Neural cell (in vitro differentiated cells): ENCODE data around the gene ZNF292. TPM values are rescaled to one million over a fixed set of nuclear protein-coding genes. Genes with fewer than 3 reads are reported as not detected.

Experiments used
- H2AFZ ChIP-seq: fragments of 200-600, 300-800 bp; sonication (generic), shearing (Covaris generic); 2 replicates; pipeline ENCODE4 v1.6.0; 2014; ENCODE audit warnings: low read depth, mild to moderate bottlenecking, antibody characterized with exemption, low read length, moderate library complexity
- H3F3A ChIP-seq: fragments of 200-600 bp; shearing (Covaris generic); 2 replicates; pipeline ENCODE4 v1.6.1; 2016; ENCODE audit warnings: mild to moderate bottlenecking, moderate library complexity, mixed read lengths, antibody characterized with exemption, low read length; ENCODE audit not compliant: insufficient read depth, poor library complexity, severe bottlenecking
- H3K27ac ChIP-seq: fragments of 200-600, 300-800 bp; sonication (generic), shearing (Covaris generic); 2 replicates; pipeline ENCODE4 v1.5.1; 2014; ENCODE audit warnings: mild to moderate bottlenecking, low read length, moderate library complexity
- H3K27me3 ChIP-seq: fragments of 300-800, 200-600 bp; sonication (generic), shearing (Covaris generic); 2 replicates; pipeline ENCODE4 v1.6.0; 2014; ENCODE audit warnings: mild to moderate bottlenecking, low read depth, low read length, moderate library complexity; ENCODE audit not compliant: insufficient read depth
- H3K36me3 ChIP-seq: fragments of 300-800, 200-600 bp; sonication (generic), shearing (Covaris generic); 2 replicates; pipeline ENCODE4 v1.5.1; 2014; ENCODE audit warnings: mild to moderate bottlenecking, antibody characterized with exemption, low read length, moderate library complexity; ENCODE audit not compliant: insufficient read depth
- H3K4me2 ChIP-seq: fragments of 300-800, 200-600 bp; sonication (generic), shearing (Covaris generic); 2 replicates; pipeline ENCODE4 v1.6.0; 2014; ENCODE audit warnings: mild to moderate bottlenecking, low read length
- H3K4me3 ChIP-seq: fragments of 300-800, 200-600 bp; sonication (generic), shearing (Covaris generic); 2 replicates; pipeline ENCODE4 v1.5.1; 2014; ENCODE audit warnings: mild to moderate bottlenecking, low read length, moderate library complexity
- H3K79me2 ChIP-seq: fragments of 200-600 bp; shearing (Covaris generic); replicated peaks from 2 replicates; pipeline ENCODE4 v1.6.0; 2014; ENCODE audit warnings: mild to moderate bottlenecking, low read length, moderate library complexity; ENCODE audit not compliant: insufficient read depth
- H3K9ac ChIP-seq: fragments of 300-800, 200-600 bp; sonication (generic), shearing (Covaris generic); 2 replicates; pipeline ENCODE4 v1.6.1; 2016; ENCODE audit warnings: mild to moderate bottlenecking, low read length, mixed read lengths
- H3K9me2 ChIP-seq: fragments of 200-600 bp; shearing (Covaris generic); 2 replicates; pipeline ENCODE4 v1.6.1; 2016; ENCODE audit warnings: mild to moderate bottlenecking, low read length, mixed read lengths; ENCODE audit not compliant: insufficient read depth
- H3K9me3 ChIP-seq: fragments of 200-600, 300-800 bp; sonication (generic), shearing (Covaris generic); 2 replicates; pipeline ENCODE4 v1.6.1; 2016; ENCODE audit warnings: mild to moderate bottlenecking, mixed run types, low read length, moderate library complexity, mixed read lengths
- H4K20me1 ChIP-seq: fragments of 200-600 bp; shearing (Covaris generic); 2 replicates; pipeline ENCODE4 v1.6.1; 2016; ENCODE audit warnings: mild to moderate bottlenecking, mixed run types; ENCODE audit not compliant: insufficient read depth
- EP300 ChIP-seq: fragments of 450-650 bp; conservative IDR thresholded peaks from 2 replicates; pipeline ENCODE4 v1.6.1; 2014; ENCODE audit warnings: antibody characterized with exemption, mild to moderate bottlenecking, moderate library complexity; ENCODE audit not compliant: poor library complexity, severe bottlenecking
- EZH2 ChIP-seq: fragments of 200-600, 300-800 bp; shearing (Covaris generic), sonication (generic); IDR thresholded peaks from 2 replicates; pipeline ENCODE4 v1.6.1; 2014; ENCODE audit warnings: antibody characterized with exemption, low read length, borderline replicate concordance, mild to moderate bottlenecking; ENCODE audit not compliant: insufficient read depth, poor library complexity, severe bottlenecking
- MXI1 ChIP-seq: fragments of 450-650 bp; conservative IDR thresholded peaks from 2 replicates; pipeline ENCODE4 v1.6.1; 2014; ENCODE audit warnings: antibody characterized with exemption, mild to moderate bottlenecking; ENCODE audit not compliant: poor library complexity, severe bottlenecking
- POLR2AphosphoS5 ChIP-seq: IDR thresholded peaks from 2 replicates; pipeline ENCODE4 v1.6.1; 2012
- RAD21 ChIP-seq: fragments of 450-650 bp; conservative IDR thresholded peaks from 2 replicates; pipeline ENCODE4 v1.6.1; 2014; ENCODE audit warnings: antibody characterized with exemption, mild to moderate bottlenecking, moderate library complexity
- SMC3 ChIP-seq: fragments of 450-650 bp; conservative IDR thresholded peaks from 2 replicates; pipeline ENCODE4 v1.6.1; 2014; ENCODE audit warnings: antibody characterized with exemption, mild to moderate bottlenecking, moderate library complexity; ENCODE audit not compliant: poor library complexity
- TAF1 ChIP-seq: IDR thresholded peaks from 2 replicates; pipeline ENCODE4 v1.6.1; 2012; ENCODE audit warnings: low read depth
- polyA plus RNA-seq: library from polyadenylated mRNA; depleted of rRNA; stranded (reverse); fragments of >200 nt; gene quantifications from 2 replicates; pipeline ENCODE4 v1.2.3, GENCODE V29; 2014
- TF ChIP-seq, protein P1 (sequence below): IDR thresholded peaks from 2 replicates; pipeline ENCODE4 v1.6.1; 2012; ENCODE audit warnings: borderline replicate concordance
- TF ChIP-seq, protein P2 (sequence below): fragments of 450-650 bp; IDR thresholded peaks from 2 replicates; pipeline ENCODE4 v1.5.1; 2014; ENCODE audit warnings: antibody characterized with exemption, mild to moderate bottlenecking, moderate library complexity; ENCODE audit not compliant: poor library complexity, severe bottlenecking

ZNF292 gene
- polyA plus RNA-seq, 1 donor from 2014 or later, result 29.8 TPM

DNA sequence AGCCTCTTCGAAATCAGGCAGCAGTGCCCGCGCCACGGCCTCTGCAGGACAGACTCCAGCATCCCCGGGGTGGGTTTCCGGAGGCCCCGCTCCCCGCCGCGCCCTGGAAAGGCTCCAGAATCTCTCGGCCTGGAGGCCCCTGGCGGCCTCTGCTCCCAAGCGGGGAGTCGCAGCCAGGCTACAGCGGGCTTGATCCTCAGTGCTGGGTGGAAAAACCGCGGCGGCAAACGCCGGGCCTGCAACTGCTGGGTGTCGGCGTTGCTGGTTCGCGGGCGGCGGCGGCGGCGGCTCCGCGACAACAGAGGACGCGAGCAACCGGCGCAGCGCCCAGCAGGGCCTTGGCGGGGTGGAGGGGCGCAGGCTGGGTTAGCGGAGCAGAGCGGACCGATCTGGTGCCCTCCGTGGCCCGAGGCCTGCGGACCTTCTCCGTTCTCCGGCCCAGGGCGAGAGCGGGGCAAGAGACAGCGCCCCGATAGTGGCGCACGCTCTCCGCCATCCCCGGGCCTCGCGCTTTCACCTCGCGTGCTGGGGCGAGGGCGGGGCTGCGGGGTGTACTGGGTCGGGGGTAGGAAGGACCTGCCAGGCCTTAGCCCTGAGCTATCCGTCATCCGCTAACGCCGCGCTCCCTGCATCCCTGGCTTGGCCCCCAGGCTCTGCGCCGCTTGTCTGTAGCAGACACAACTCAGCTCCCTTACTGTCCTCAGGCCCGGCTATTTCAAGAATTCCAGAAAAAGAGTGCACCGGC, 3.4 kb upstream of the ZNF292 start:
- Histone ChIP-seq H3K9ac (peak overlapping the region; percentile 65), H3K27me3 (no peaks in the 10 kb centered on the region), H3K4me2 (peak overlapping the region; percentile 23), H4K20me1 (no peaks in the 10 kb centered on the region), H3K27ac (peak overlapping the region; percentile 57), H3K9me3 (no peaks in the 10 kb centered on the region), H3K9me2 (no peaks in the 10 kb centered on the region), H3K36me3 (no peaks in the 10 kb centered on the region), H3K79me2 (peaks cover 13% of the 10 kb centered on the region), H2AFZ (peak overlapping the region; percentile 82), H3F3A (peaks cover 4% of the 10 kb centered on the region), H3K4me3 (peak overlapping the region; percentile 62)
- TF ChIP-seq EP300, result peak; percentile 24
- no peak for TF ChIP-seq SMC3
- TF ChIP-seq EZH2, result no peak
- no peak for TF ChIP-seq POLR2AphosphoS5
- TF ChIP-seq MXI1, result peak; percentile 15
- peak; percentile 68 for TF ChIP-seq TAF1
- TF ChIP-seq, protein P1, sequence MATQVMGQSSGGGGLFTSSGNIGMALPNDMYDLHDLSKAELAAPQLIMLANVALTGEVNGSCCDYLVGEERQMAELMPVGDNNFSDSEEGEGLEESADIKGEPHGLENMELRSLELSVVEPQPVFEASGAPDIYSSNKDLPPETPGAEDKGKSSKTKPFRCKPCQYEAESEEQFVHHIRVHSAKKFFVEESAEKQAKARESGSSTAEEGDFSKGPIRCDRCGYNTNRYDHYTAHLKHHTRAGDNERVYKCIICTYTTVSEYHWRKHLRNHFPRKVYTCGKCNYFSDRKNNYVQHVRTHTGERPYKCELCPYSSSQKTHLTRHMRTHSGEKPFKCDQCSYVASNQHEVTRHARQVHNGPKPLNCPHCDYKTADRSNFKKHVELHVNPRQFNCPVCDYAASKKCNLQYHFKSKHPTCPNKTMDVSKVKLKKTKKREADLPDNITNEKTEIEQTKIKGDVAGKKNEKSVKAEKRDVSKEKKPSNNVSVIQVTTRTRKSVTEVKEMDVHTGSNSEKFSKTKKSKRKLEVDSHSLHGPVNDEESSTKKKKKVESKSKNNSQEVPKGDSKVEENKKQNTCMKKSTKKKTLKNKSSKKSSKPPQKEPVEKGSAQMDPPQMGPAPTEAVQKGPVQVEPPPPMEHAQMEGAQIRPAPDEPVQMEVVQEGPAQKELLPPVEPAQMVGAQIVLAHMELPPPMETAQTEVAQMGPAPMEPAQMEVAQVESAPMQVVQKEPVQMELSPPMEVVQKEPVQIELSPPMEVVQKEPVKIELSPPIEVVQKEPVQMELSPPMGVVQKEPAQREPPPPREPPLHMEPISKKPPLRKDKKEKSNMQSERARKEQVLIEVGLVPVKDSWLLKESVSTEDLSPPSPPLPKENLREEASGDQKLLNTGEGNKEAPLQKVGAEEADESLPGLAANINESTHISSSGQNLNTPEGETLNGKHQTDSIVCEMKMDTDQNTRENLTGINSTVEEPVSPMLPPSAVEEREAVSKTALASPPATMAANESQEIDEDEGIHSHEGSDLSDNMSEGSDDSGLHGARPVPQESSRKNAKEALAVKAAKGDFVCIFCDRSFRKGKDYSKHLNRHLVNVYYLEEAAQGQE, result no peak
- TF ChIP-seq, protein P2, sequence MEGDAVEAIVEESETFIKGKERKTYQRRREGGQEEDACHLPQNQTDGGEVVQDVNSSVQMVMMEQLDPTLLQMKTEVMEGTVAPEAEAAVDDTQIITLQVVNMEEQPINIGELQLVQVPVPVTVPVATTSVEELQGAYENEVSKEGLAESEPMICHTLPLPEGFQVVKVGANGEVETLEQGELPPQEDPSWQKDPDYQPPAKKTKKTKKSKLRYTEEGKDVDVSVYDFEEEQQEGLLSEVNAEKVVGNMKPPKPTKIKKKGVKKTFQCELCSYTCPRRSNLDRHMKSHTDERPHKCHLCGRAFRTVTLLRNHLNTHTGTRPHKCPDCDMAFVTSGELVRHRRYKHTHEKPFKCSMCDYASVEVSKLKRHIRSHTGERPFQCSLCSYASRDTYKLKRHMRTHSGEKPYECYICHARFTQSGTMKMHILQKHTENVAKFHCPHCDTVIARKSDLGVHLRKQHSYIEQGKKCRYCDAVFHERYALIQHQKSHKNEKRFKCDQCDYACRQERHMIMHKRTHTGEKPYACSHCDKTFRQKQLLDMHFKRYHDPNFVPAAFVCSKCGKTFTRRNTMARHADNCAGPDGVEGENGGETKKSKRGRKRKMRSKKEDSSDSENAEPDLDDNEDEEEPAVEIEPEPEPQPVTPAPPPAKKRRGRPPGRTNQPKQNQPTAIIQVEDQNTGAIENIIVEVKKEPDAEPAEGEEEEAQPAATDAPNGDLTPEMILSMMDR, result no peak
- no peak for TF ChIP-seq RAD21

DNA sequence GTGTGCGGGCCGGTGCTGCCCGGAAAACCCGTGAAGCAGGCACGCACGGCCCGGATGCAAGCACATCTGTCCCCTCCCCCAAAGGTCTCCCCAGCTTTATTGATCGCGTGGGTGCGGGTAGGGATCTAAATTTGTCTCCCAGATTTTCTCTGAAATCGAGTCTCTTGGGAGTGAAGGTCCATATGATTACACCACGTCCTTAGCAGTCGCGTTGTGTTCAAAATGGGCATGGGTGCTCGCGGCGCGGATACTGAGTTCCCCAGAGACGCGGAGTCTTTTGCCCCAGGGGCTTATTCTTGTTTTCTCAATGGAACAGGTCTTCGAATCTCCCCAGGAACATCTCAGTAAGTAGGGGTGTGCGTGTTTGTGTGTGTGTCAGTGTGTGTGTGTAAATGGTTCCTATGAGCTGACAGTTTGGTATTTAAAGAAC, 2.8 kb upstream of the ZNF292 start:
- peak overlapping the region; percentile 57 for H3K27ac ChIP-seq
- H3K4me2 ChIP-seq, result peak overlapping the region; percentile 23

More for the DNA sequence above, 2.8 kb upstream of the ZNF292 start:
- Histone ChIP-seq H3K27me3 (no peaks in the 10 kb centered on the region), H4K20me1 (no peaks in the 10 kb centered on the region), H3K4me3 (peak overlapping the region; percentile 62), H3K9me2 (no peaks in the 10 kb centered on the region), H3K36me3 (no peaks in the 10 kb centered on the region), H3K9ac (peak overlapping the region; percentile 65), H2AFZ (peak overlapping the region; percentile 82), H3K79me2 (peaks cover 19% of the 10 kb centered on the region), H3F3A (peaks cover 4% of the 10 kb centered on the region), H3K9me3 (no peaks in the 10 kb centered on the region)
- TF ChIP-seq SMC3, result no peak
